ENCODE measurements around the gene FAM72B. TPM values are rescaled to one million over a fixed set of nuclear protein-coding genes. Genes with fewer than 3 reads are reported as not detected.
"Not testable (repeated sequence)": the region's sequence is repeated elsewhere in the genome, so short reads cannot be mapped to it uniquely, and the experiment has no call there.

FAM72B gene
- total and polyA plus RNA-seq, 2 of the 4 experiments (the other 2 are of a cell fraction) = 1.6 to 2.2 TPM

DNA sequence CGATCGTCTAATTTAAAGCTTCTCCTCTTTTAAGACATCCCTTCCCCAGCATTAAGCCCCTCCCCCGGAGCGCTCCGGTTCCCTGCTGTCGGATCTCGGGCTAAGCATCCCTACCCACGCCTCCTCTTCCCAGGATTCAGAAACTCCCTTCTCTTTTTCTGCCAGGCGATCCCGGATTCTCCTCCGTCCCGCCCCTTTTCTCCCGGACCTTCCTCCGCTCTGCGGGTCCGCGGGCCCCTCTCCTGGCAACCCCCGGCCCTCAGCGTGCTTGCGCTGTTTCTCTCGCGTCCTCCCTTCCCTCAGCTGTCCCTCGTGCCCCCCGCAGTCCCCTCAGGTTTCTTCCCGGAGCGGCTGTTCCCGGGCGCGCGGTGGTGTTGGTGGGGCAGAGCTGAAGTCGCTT lies 273 bp downstream of the FAM72B start:
- H4K5ac ChIP-seq (ENCODE audit: low read depth, low read length); BruUV-seq (replicated peaks); H3K27me3 ChIP-seq (ENCODE audit: control insufficient read depth, insufficient read depth, low read length); DNase-seq; H2AK5ac ChIP-seq (ENCODE audit: low read depth, low read length); H3K14ac ChIP-seq (replicated peaks; ENCODE audit: low read depth, low read length); H3K9ac ChIP-seq (ENCODE audit: low read depth, low read length); H4K20me1 ChIP-seq (ENCODE audit: insufficient read depth, low read length); H2BK15ac ChIP-seq (ENCODE audit: low read depth, low read length); H3K4ac ChIP-seq (ENCODE audit: low read depth, low read length); H3K18ac ChIP-seq (ENCODE audit: low read depth, low read length); in situ Hi-C loops (cut with MboI; ENCODE audit: low sequenced_read_pairs); ATAC-seq (ENCODE audit: low read depth); H3K9me3 ChIP-seq (ENCODE audit: control insufficient read depth, insufficient read depth, low read length); H4K91ac ChIP-seq (ENCODE audit: insufficient read depth, low read depth, low read length); H4K8ac ChIP-seq (ENCODE audit: low read depth in 2 of 2, low read length in 2 of 2); H2BK5ac ChIP-seq (ENCODE audit: low read depth, low read length, poor library complexity, severe bottlenecking); H3K9me1 ChIP-seq (ENCODE audit: insufficient read depth, low read length); dilution Hi-C loops (cut with HindIII; ENCODE audit: low sequenced_read_pairs, unreplicated experiment); H3K56ac ChIP-seq (ENCODE audit: extremely low read depth, insufficient read depth, low read length); CTCF ChIA-PET; H3K4me1 ChIP-seq (ENCODE audit: control insufficient read depth, insufficient read depth, low read length); H2AK9ac ChIP-seq (replicated peaks; ENCODE audit: low read depth, low read length, poor library complexity); H2AFZ ChIP-seq (replicated peaks; ENCODE audit: low read length, poor library complexity); POLR2A ChIA-PET (ENCODE audit: unreplicated experiment); H3K27ac ChIP-seq (ENCODE audit: insufficient read depth, low read length); intact Hi-C loops (cut with micrococcal nuclease); H2BK120ac ChIP-seq (ENCODE audit: low read depth, low read length); H3K79me1 ChIP-seq (ENCODE audit: low read depth in 1 of 2, low read length in 2 of 2); H2BK20ac ChIP-seq (ENCODE audit: low read depth, low read length); H3K23ac ChIP-seq (ENCODE audit: low read depth, low read length); H3K36me3 ChIP-seq (ENCODE audit: control insufficient read depth, insufficient read depth, low read length): not testable (repeated sequence)
- no CpG with 5 or more reads among the region's 31 CpGs for WGBS, 2 experiments (ENCODE audit: extremely low coverage in 2 of 2, insufficient read length in 1 of 2)
- Histone ChIP-seq H3K4me3 (ENCODE audit: insufficient read depth, low read depth, low read length) (peak overlapping the region; percentile 44), H3K4me2 (ENCODE audit: low read depth, low read length) (peak overlapping the region; percentile 49)
- TF ChIP-seq MXI1 (IDR thresholded peaks at IDR 0.05; ENCODE audit: borderline replicate concordance, low read depth, low read length) = 0 out of 2 replicates have a peak, but pooled peaks have one; percentile 17

DNA sequence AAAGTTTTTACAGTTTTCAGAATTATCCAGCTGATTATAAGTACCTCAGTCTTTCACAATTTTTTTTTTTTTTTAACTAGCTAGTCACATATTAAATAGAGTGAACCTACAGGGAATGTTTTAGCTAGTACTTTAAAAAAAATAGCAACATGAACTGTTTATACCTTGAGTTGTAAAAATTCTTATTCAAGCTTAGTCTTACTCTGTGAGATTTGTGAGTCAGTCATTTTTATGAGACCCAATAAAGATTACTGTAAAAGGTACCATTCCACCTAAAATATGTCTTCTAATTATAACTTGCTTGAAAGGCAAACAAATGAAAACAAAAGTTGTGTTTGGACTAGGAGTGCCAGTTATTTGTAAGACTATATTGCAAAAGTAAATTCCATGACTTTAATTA lies 5.9 kb downstream of the FAM72B start:
- in situ Hi-C loops (cut with MboI; ENCODE audit: low sequenced_read_pairs); dilution Hi-C loops (cut with HindIII; ENCODE audit: low sequenced_read_pairs, unreplicated experiment); H2BK20ac ChIP-seq (ENCODE audit: low read depth, low read length); CTCF ChIA-PET; H2BK120ac ChIP-seq (ENCODE audit: low read depth, low read length); H3K18ac ChIP-seq (ENCODE audit: low read depth, low read length); H3K4me2 ChIP-seq (ENCODE audit: low read depth, low read length); H3K9me3 ChIP-seq (ENCODE audit: control insufficient read depth, insufficient read depth, low read length); H3K4me1 ChIP-seq (ENCODE audit: control insufficient read depth, insufficient read depth, low read length); H3K9me1 ChIP-seq (ENCODE audit: insufficient read depth, low read length); H4K5ac ChIP-seq (ENCODE audit: low read depth, low read length); H3K23ac ChIP-seq (ENCODE audit: low read depth, low read length); H3K36me3 ChIP-seq (ENCODE audit: control insufficient read depth, insufficient read depth, low read length); H3K4me3 ChIP-seq (ENCODE audit: insufficient read depth, low read depth, low read length); ATAC-seq (ENCODE audit: low read depth); H3K56ac ChIP-seq (ENCODE audit: extremely low read depth, insufficient read depth, low read length); DNase-seq; H2AK9ac ChIP-seq (replicated peaks; ENCODE audit: low read depth, low read length, poor library complexity); H2BK5ac ChIP-seq (ENCODE audit: low read depth, low read length, poor library complexity, severe bottlenecking); BruUV-seq (replicated peaks); intact Hi-C loops (cut with micrococcal nuclease); H3K27me3 ChIP-seq (ENCODE audit: control insufficient read depth, insufficient read depth, low read length); H3K79me1 ChIP-seq (ENCODE audit: low read depth in 1 of 2, low read length in 2 of 2); H2AFZ ChIP-seq (replicated peaks; ENCODE audit: low read length, poor library complexity); H2BK15ac ChIP-seq (ENCODE audit: low read depth, low read length); H4K8ac ChIP-seq (ENCODE audit: low read depth in 2 of 2, low read length in 2 of 2); H3K14ac ChIP-seq (replicated peaks; ENCODE audit: low read depth, low read length); H4K20me1 ChIP-seq (ENCODE audit: insufficient read depth, low read length); H3K9ac ChIP-seq (ENCODE audit: low read depth, low read length); H4K91ac ChIP-seq (ENCODE audit: insufficient read depth, low read depth, low read length); POLR2A ChIA-PET (ENCODE audit: unreplicated experiment); H2AK5ac ChIP-seq (ENCODE audit: low read depth, low read length); H3K27ac ChIP-seq (ENCODE audit: insufficient read depth, low read length); H3K4ac ChIP-seq (ENCODE audit: low read depth, low read length): not testable (repeated sequence)
